ENCODE measurements around the gene ADRA1B.

The ADRA1B gene

DNA sequence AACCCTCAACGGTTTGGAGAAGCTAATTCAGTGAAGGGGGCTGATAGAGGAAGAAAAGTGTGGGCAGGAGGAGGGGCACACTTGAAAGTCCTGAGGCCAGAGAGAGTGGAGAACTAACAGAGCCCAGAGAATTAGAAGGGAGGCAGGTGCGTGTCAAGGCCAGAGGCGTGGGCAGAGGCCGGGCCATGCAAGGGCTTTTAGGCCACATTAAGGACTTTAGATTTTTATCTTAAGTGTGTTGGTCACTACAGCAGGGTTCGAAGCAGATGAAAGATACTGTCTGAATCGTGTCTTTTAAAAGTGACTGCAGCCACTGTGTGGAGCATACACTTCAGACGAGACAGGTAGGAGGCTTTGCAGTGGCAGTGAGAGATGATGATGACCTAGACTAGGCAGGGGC is 6.7 kb downstream of the ADRA1B start:
- no peak for DNase-seq (ENCODE audit: low read depth in 1 of 2, low spot score in 1 of 2)

DNA sequence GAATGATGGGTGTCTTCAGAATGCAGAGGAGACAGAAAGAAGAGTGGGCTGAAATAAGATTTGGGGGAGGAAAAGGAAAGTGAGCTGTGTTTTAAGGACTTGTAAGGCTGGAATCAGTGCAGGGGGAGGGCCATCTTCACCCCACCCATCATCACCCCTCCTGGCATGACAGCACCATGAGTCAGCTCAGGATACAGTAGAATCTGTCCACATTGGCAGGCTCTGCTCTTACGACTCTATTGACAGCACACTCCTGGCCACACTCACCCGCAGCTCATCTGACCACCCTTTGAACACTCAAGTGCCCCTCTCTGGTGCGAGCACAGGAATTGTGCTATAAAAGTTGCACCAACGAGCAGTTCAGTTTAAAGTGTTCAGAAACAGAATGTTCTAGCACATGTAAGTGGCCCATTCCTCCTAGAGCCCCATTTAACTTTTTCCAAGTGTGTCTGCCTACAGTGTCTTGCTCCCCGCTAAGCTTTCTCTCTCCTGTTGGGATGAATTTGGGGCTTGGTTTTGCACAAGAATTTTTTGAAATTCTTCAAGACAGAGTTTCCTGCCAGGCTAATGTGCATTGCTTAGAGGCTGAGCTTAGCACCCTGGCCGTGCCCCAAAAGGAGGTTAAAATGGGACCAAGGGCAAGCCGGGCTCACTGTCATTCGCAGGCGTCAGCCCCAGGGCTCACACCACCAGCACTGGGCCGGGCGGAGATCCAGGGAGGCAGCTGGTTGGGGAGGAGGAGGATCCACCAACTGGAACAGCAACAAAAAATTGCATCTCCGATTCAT is 12.0 kb downstream of the ADRA1B start:
- no peak for DNase-seq (ENCODE audit: low read depth in 1 of 2, low spot score in 1 of 2)

DNA sequence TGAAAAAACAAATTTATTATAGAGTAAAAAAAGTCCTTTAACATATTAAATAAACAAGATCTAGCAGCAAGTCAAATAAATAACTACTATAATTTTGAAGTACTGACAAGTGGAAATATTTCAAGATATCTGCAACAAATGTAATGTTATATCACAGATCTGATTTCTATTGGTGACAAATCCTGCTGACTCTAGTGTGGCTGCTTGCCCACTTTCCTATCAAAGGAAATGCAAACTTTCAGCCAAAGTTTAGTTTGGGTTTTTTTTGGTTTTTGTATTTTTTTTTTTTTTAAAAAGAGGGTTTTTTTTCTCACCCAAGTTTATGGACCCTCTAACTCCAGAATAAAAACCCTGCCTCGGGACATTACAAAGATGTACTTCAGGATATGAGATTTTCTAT is 12.9 kb downstream of the ADRA1B start:
- DNase-seq (ENCODE audit: low read depth in 1 of 2, low spot score in 1 of 2), result no peak

DNA sequence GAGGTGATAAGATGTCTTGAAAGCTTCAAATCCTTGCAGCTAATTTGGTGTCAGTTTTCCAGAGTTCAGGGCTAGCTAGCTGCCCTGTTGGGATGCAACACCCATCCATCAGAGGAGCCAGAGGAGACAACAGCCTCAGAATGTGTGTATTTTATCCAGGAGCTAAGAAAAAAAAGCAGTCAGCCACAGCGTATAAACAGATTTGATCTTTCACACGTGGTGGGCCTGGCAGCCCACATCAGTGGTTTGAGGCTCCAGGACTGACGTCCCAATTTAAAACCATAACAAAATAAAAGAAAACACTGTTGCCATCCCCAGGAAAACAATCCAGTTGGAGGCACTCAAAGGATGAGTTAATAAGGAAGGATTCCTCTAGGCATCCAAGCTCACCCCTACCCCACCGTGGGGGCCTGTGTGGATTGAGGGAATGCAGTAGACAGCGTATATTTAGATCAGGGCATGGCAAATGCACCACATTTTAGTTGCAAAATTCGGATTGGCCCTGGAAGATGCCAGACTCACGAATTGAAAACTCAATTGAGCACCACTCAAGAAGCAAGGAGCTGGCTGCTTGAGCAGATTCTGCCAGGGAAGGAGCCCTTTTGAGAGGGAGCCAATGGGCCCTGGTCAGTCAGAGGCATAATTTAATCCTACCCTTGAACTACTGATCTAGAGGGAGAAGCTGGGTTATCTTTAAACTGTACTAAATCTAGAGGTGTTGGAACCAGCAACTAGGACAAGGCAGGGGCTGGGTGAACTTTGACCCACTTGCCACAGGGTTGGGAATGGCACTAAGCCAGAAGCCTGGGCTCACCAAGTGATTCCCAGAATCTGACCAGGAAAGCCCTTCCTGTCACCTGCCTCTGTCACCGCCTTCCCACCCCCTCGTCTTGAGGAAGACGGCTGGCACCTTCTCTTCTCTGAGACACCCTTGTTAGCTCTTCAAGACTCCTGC is 17.5 kb downstream of the ADRA1B start:
- no peak for DNase-seq (ENCODE audit: low read depth in 1 of 2, low spot score in 1 of 2)

DNA sequence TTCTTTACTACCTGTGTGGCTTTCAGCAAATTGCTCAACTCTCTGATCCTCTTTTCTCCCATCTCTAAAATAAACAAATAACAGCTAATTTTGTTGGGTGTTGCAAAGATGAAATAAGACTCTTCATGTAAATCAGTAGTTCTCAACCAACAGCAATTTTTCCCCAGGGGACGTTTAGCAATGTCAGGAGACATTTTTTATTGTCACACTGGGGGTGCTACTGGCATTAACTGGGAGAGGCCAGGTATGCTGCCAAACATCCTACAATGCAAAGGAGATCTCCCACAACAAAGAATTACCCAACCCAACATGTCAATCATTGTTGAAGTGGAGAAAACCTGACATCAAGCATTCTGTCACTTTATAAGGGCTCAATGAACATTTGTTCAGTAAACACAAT is 19.7 kb downstream of the ADRA1B start:
- DNase-seq (ENCODE audit: low read depth in 1 of 2, low spot score in 1 of 2), result no peak

DNA sequence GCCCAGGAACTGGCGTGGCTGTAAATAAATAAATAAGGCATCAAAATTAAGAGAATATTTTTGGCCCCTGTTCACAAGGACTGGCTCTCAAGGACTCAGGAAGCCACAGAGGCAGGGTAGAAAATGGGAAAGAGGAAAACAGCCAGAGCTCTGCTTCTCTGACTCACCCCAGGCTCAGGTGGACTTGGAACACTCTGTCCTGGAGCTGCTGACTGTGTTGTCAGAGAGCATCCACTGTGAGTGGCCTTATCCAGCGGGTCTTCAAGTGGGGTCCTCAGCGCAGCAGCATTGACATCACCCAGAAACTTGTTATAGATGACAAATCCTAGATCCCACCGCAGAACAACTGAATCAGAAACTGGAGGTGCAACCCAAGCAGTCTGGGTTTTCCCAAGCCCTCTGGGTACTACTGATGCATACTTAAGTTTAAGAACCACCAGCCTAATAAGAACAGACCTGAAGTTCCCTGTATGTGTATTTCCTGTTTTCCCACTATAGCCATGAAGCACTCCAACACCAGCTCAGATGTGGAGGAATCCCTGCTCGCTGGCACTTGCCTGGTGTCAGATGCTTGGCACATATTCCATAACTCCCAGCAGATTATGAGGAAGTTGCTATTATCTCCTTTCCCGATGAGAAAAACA is 20.5 kb downstream of the ADRA1B start:
- DNase-seq (ENCODE audit: low read depth in 1 of 2, low spot score in 1 of 2), result no peak

DNA sequence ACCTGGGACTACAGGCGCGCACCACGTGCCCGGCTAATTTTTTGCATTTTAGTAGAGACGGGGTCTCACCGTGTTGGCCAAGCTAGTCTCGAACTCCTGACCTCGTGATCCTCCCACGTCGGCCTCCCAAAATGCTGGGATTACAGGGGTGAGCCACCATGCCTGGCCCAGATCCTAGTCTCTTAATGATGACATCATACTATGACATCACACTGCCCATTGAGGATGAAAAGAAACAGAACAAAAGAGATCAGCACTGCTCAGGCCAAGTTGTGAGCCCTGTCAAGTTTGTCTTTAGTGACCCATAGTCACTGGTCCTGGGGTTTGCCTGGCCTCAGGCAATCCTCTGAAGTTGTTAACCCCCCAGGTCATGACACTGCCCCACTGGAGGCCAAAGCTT is 21.3 kb downstream of the ADRA1B start:
- DNase-seq (ENCODE audit: low read depth in 1 of 2, low spot score in 1 of 2), result no peak

DNA sequence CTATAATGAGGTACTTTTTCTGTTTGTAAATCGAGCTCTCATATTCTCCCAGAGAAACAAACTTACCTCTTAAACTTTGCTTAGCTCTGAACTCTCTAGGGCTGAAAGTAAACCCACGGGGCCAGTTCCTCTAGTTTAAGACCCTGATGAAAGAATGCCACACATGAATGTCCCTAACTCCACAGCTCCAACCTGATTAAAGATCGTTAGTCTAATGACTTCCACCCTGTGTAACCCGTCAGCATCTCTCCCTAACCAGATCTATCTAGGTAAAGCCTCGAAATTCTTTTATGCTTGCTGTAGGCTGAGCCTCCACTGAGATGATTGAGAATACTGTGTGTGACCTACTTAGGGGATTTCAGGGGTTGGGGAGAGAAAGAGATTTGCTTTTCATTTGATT is 27.0 kb downstream of the ADRA1B start:
- no peak for DNase-seq (ENCODE audit: low read depth in 1 of 2, low spot score in 1 of 2)

DNA sequence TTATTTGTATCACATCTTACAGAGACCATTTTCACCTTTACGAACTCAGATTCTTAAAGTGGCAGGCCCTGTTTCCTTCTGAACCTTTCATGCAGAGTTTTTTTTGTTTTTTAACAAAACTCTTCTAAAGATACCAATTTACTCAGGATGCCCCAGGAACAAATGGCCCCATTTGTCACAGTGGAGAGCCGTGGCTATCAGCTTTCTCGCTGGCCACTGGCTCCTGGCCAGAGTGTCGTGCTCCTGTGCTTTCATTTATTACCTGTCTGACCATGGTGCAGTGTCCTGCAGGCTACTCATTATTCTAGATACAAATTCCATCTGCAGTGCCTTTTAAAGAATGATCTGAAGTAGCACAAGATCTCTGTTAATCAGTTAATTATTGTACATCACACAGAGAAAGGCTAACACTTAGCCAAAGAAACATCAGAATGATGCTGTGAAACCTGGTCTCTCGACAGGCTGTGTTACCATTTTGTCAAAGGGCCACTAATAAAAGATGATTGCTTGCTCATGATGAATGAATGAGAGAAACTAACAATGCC is 27.8 kb downstream of the ADRA1B start:
- DNase-seq (ENCODE audit: low read depth in 1 of 2, low spot score in 1 of 2), result no peak

DNA sequence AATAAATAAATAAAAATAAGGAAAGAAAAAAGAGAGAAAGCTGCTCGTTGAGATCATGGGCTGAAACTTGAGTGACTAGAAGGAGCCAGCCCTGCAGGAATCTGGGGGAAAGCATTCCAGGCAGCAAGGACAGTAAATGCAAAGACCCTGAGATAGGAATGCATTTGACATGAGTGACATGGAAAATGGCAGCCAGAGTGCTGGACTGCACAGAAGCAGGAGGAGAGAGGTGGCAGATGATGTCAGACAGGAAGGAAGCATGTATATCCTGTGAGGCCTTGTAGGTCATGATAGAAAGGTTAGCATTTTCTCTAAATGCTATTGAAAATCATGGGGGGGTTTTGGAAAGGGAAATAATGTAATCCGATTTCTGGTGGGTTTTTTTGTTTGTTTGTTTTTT is 29.1 kb downstream of the ADRA1B start:
- no peak for DNase-seq (ENCODE audit: low read depth in 1 of 2, low spot score in 1 of 2)

DNA sequence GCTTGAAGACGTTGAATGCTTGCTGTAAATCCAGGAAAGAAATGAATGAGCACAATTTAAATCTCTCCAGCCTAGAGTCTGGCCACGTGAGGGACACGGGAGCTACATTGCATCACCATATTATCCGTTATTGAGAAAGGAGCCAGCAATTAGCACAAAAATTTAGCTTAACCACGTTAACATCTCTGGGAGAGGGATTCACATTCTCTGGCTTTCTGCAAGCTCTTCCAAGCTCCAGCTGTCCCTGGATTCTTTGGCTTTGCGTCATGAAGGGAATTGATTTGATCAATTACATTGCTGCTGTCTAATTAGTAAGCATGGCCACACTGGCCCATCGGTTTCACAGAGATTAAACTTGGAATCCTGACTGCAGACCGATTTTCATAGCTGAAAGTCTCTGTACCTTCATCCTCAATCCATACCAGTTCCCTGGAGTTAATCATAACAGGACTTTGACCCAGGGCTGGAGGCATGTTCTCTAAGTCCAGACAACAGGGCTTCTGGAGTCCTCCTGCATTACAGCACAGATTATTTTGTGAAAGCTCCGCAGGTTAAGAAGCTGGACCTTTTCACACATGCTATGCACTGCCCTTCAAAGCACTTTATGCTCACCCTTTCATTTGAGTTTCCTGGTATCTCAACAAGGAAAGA is 31.6 kb downstream of the ADRA1B start:
- DNase-seq (ENCODE audit: low read depth in 1 of 2, low spot score in 1 of 2), result no peak

DNA sequence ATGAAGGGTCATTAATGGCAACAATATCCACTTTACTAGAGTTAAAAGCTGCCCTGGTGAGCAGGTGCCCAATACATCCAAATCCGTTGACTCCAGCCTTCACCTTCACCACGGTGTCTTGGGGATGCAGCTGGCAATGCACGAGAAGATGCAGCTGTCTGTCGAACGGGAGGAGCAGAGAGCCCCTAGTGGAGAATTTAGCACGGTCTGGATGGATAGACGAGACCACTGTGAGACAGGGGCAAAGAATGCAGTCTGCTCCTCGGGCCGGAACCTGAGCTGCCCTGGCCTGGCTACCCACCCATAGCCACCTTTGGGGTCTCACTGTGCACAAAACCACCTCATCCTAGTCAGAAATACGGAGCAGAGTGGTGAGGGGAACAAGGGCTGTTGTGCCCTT is 35.1 kb downstream of the ADRA1B start:
- no peak for DNase-seq (ENCODE audit: low read depth in 1 of 2, low spot score in 1 of 2)

DNA sequence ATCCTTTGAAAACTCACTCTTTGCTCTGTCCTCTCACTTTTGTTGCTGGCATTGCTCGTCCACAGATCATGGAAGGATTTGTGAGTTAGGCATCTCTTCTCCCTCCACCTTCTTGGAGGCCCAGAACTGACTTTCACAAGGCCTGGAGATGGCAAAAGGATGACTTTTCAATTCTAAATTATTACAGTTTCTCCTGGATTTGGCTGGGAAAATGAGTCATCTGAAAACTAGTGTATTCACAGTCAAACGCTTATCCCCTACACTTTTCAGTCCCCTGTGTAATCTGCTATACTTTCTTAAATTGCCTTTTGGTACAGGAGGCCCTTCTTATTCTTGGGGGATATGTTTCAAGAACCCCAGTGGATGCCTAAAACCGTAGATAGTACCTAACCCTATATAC is 35.6 kb downstream of the ADRA1B start:
- DNase-seq (ENCODE audit: low read depth in 1 of 2, low spot score in 1 of 2), result no peak

DNA sequence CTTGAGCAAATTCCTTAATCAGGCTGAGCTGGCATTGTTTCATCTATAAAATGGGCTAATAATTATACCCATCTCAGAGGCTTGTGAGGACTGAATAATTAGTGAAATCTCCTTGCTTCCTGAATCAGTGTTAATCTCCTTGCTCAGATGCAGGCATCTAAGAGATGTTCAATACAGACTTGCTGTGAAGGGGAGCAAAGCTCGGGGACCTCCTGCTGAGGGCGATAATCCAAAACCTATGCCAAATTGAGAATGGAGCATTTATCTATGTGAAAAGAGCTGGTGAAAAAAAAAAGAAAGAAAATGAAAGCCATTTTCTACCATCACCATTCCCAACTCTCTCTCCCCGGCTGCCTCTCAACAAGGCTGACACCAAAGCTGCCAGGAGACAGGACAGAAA is 37.3 kb downstream of the ADRA1B start:
- DNase-seq (ENCODE audit: low read depth in 1 of 2, low spot score in 1 of 2), result no peak

DNA sequence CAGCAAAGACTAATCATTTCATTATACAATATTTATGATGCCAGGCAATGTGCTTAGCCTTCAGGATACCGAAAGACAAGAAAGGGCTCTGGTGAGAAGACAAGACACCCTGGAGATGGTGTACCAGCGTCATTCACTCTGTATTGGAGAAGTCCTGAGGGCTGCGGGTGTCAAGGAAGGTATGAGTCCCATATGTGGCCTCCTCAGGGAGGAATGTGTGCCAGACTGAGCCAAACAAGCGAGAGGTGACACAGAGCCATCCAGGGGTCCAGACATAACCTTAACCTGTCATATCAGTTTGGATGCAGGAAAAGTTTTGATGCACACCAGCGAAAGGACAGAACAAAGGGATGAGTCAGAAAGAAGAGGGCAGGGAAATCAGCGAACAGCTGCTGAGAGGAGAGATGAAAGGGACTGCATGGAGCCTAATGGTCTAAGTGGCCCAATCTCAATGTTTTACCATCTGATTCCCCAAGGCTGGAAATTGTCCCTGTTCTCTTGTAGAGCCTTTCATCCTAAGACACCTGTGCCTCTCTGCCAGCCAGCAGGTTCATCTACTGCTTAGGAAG is 38.9 kb downstream of the ADRA1B start:
- DNase-seq (ENCODE audit: low read depth in 1 of 2, low spot score in 1 of 2), result no peak

DNA sequence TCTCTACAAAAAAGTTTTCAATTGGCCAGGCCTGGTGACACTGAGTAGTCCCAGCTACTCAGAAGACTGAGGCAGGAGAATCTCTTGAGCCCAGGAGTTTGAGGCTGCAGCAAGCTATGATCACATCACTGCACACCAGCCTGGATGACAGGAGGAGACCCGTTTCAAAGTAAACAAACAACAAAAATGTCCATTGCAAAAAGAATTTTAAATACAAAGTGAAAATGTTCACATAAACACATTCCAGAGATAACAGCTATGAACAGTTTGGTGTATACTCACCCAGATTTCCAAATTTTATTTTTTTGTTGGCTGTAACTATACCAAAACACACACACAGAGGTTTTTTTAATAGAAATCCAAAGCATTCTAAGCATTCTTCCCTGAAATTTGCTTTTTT is 39.8 kb downstream of the ADRA1B start:
- no peak for DNase-seq (ENCODE audit: low read depth in 1 of 2, low spot score in 1 of 2)

DNA sequence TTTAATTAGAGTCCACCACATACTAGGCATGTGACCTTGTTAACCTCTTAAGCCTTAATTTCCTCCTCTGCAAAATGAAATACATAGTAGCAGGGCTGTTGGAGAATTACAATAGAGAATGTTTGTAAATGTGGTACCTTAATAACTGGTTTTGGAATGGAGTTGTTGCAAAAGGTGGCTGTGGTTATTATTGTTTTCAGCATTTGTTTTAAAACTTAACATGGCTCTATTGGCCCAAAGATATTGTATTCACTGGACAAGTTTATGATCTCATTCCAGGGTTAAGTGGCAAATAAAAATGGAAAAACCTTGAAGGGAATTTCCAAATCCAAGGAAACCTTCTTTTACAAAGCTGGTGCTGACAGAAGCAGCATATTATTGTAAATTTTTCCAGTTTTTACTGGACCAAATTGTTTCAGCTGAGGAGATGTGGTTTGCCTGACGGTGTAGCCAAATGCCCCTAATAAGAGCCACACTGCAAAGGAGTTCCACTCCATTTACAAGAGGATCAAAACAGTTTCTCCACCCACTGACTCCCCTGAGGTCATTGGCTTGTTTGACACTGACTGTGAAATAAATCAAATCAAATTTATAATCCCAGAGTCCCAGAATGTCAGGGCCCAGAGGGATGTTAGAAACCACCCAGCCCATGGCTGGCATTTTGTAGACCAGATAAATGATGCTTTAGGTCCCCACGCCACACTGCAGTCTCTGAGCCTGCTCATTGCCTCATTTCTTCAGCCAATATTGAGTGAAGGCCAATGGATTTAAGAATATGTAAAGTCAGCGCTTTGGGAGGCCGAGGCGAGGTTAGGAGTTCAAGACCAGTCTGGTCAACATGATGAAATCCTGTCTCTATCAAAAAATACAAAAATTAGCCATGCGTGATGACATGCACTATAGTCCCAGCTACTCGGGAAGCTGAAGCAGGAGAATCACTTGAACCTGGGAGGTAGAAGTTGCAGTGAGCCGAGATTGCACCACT is 45.2 kb downstream of the ADRA1B start:
- no peak for DNase-seq (ENCODE audit: low read depth in 1 of 2, low spot score in 1 of 2)

DNA sequence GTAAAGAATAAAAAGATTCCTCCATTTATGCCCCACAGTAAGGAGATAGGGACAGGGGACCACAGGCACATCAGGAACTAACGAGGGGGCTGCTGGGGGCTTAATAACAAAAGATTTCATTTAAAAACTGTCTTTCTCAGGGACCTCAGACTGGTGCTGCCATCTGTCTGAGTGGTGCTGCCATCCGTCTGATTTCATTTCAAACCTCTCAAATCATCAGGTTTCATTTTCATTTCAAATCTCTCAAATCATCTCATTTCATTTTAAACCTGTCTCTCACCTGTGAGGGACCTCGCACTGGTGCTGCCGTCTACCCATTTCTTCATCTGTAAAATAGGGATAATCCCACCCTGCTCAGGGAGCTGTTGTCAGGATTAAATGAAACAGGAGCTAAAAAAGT is 45.9 kb downstream of the ADRA1B start:
- DNase-seq (ENCODE audit: low read depth in 1 of 2, low spot score in 1 of 2), result no peak

DNA sequence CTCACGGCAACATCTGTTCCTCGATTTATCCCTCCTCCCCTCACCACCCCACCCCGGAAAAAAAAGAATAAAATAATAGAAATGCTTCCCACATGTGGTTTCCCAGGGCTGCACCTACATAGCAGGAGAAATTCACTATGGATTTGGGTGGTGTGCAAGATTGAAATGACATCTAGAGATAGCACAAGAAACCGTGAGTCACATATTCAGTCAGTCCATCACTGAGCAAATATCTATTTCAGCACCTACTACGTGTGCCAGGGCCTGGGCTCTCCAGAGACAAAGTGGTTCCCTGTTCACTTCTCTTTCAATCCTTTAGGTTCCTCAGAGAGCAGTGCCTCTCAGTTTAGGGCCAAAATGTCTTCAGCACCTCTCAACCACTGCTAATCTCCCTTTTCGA is 47.7 kb downstream of the ADRA1B start:
- no peak for DNase-seq (ENCODE audit: low read depth in 1 of 2, low spot score in 1 of 2)
